Stomach (tissue), 9 donors: Measurements from ENCODE around the gene KIF14. TPM values are rescaled to one million over a fixed set of nuclear protein-coding genes. Genes with fewer than 3 reads are reported as not detected.

Experiments
- DNase-seq, 2 donors: peaks; one replicate each; pipeline versions ENCODE4 v3.0.0 to v3.0.0-alpha.2; 2013 to 2019
- H3K27ac ChIP-seq, 5 donors: fragments of 200-600 bp in 4 of 5; sonication (generic) in 4 of 5; one replicate each; pipeline ENCODE4 v1.5.1; 2013 to 2019; ENCODE audit warnings: mild to moderate bottlenecking in 1 of 5, moderate library complexity in 1 of 5
- H3K27me3 ChIP-seq, 3 donors: fragments of 200-600 bp; sonication (generic); one replicate each; pipeline ENCODE4 v1.5.1; 2017 to 2019; ENCODE audit warnings: mixed run types in 1 of 3
- H3K36me3 ChIP-seq, 4 donors: fragments of 200-600 bp; sonication (generic); 1 replicate in 3 of 4; 2 replicates in 1 of 4; pipeline ENCODE4 v1.5.1; 2016 to 2019
- H3K4me1 ChIP-seq, 4 donors: fragments of 200-600 bp; sonication (generic); one replicate each; pipeline ENCODE4 v1.5.1; 2016 to 2019
- H3K4me3 ChIP-seq, 4 donors: fragments of 200-600 bp; sonication (generic) in 3 of 4; one replicate each; pipeline ENCODE4 v1.5.1; 2016 to 2019; ENCODE audit warnings: mild to moderate bottlenecking in 1 of 4
- H3K9me3 ChIP-seq, 4 donors: fragments of 200-600 bp; sonication (generic); one replicate each; pipeline ENCODE4 v1.5.1; 2016 to 2019
- CTCF ChIP-seq, 7 experiments: fragments of 450-650 bp in 4 of 7; fragments of 200-600 bp in 3 of 7; sonication (generic) in 3 of 7; IDR thresholded peaks; one replicate each; pipeline ENCODE4 v1.5.1; 2016 to 2019; ENCODE audit warnings: antibody characterized with exemption in 7 of 7, control low read depth in 2 of 7, mild to moderate bottlenecking in 1 of 7
- EP300 ChIP-seq: sonication (generic); formaldehyde crosslinking; IDR thresholded peaks from one replicate; pipeline ENCODE4 v1.6.1; 2017; ENCODE audit warnings: antibody characterized with exemption
- POLR2A ChIP-seq, 4 donors: fragments of 450-650 bp; IDR thresholded peaks; one replicate each; pipeline ENCODE4 v1.6.1; 2016; ENCODE audit warnings: antibody characterized with exemption in 4 of 4, control low read depth in 2 of 4, mild to moderate bottlenecking in 1 of 4, moderate library complexity in 1 of 4
- POLR2AphosphoS5 ChIP-seq, 3 donors: sonication (generic); formaldehyde crosslinking; IDR thresholded peaks; one replicate each; pipeline ENCODE4 v1.6.1; 2016; ENCODE audit warnings: antibody characterized with exemption in 3 of 3
- WGBS, 5 donors: extraction: QIAGEN DNeasy Blood & Tissue Kit in 3 of 5; methylation state at CpG; one replicate each; pipeline versions ENCODE4 v1.1.5 to v1.1.7; 2013 to 2018; 5-methylcytosine and 5-hydroxymethylcytosine counted together
- intact Hi-C: fragments of 100-400 bp; cut with DNase I; formaldehyde crosslinking; loops from one replicate; pipeline ENCODE4 v1.15.1; 2023; ENCODE audit warnings: low total_unique reads
- polyA plus RNA-seq, 3 donors: library from polyadenylated mRNA; stranded (reverse); fragments of 200-250 nt; gene quantifications; one replicate each; pipeline ENCODE4 v1.2.3, GENCODE V29; 2013
- total RNA-seq, 5 donors: library from RNA; depleted of rRNA; stranded (reverse); fragments of >200 nt; gene quantifications; one replicate each; pipeline versions ENCODE4 v1.1.0 to v1.2.3, GENCODE V29; 2014 to 2016
- donor health status: healthy with polysubstance abuse.
- donor health status: Bipolar disorder and iron deficiency.
- donor health status: healthy.

KIF14 gene
- total and polyA plus RNA-seq, 8 donors: 0.25 to 2.2 (median 0.63) TPM; not detected in 1

GRCh38 chr1:200628223-200628881 is 7.8 kb upstream of the KIF14 start:
- TF ChIP-seq POLR2AphosphoS5 (IDR thresholded peaks at IDR 0.05) (no peak), POLR2A (IDR thresholded peaks at IDR 0.05) (no peak), CTCF (IDR thresholded peaks at IDR 0.05) (no peak), EP300 (no peak)
- Histone ChIP-seq H3K36me3 (no peaks in the 10 kb centered on the region), H3K4me1 (no peaks in the 10 kb centered on the region), H3K27ac (no peak overlapping the region), H3K4me3 (no peak overlapping the region), H3K9me3 (no peaks in the 10 kb centered on the region), H3K27me3 (no peaks in the 10 kb centered on the region)
- no peak for DNase-seq
- 62 to 65% (median 65%) methylated on average over 7 of the region's 7 CpGs for WGBS, 5 donors
- intact Hi-C loops: loop anchor here (10.0 kb wide), 1 partner anchor 176 kb away; no protein-coding TSS in a partner anchor

GRCh38 chr1:200627575-200628222 is 7.1 kb upstream of the KIF14 start:
- no peak for TF ChIP-seq EP300
- TF ChIP-seq POLR2AphosphoS5 (IDR thresholded peaks at IDR 0.05): no peak
- TF ChIP-seq CTCF (IDR thresholded peaks at IDR 0.05): no peak
- no peak for TF ChIP-seq POLR2A (IDR thresholded peaks at IDR 0.05)
- H3K36me3 ChIP-seq: no peaks in the 10 kb centered on the region
- no peaks in the 10 kb centered on the region for H3K4me1 ChIP-seq
- intact Hi-C loops: loop anchor here (10.0 kb wide), 1 partner anchor 177 kb away; no protein-coding TSS in a partner anchor
- no peak for DNase-seq
- no peaks in the 10 kb centered on the region for H3K27me3 ChIP-seq
- H3K4me3 ChIP-seq: no peak overlapping the region
- 71 to 87% (median 85%) methylated on average over 1 of the region's 1 CpG for WGBS, 5 donors
- no peak overlapping the region for H3K27ac ChIP-seq
- H3K9me3 ChIP-seq: no peaks in the 10 kb centered on the region

- WGBS, 5 donors: 69 to 80% (median 74%) methylated on average over 5 of the region's 5 CpGs
- no peak for TF ChIP-seq CTCF (IDR thresholded peaks at IDR 0.05)
- no peak for TF ChIP-seq EP300
- no peak for TF ChIP-seq POLR2AphosphoS5 (IDR thresholded peaks at IDR 0.05)
- no peak for TF ChIP-seq POLR2A (IDR thresholded peaks at IDR 0.05)
- DNase-seq: no peak
- no peaks in the 10 kb centered on the region for H3K27me3 ChIP-seq
- no peak overlapping the region for H3K27ac ChIP-seq
- H3K4me1 ChIP-seq: peaks cover 0 to 7% (median under 1%) of the 10 kb centered on the region in 4 donors
- H3K9me3 ChIP-seq: no peaks in the 10 kb centered on the region
- intact Hi-C loops: loop anchor here (10.0 kb wide), 1 partner anchor 178 kb away; no protein-coding TSS in a partner anchor
- H3K36me3 ChIP-seq: no peaks in the 10 kb centered on the region
- no peak overlapping the region for H3K4me3 ChIP-seq
These were observed 6.4 kb upstream of the KIF14 start for GRCh38 chr1:200626853-200627534.

- DNase-seq: no peak
- peaks cover 8 to 18% (median 11%) of the 10 kb centered on the region in 4 donors for H3K4me1 ChIP-seq
- intact Hi-C loops: loop anchor here (10.0 kb wide), 1 partner anchor 179 kb away; no protein-coding TSS in a partner anchor
- 0 to 24% (median 4%) methylated on average over 1 of the region's 1 CpG for WGBS, 5 donors
- no peaks in the 10 kb centered on the region for H3K36me3 ChIP-seq
- H3K4me3 ChIP-seq: no peak overlapping the region
- TF ChIP-seq EP300 (no peak), POLR2AphosphoS5 (IDR thresholded peaks at IDR 0.05) (no peak), POLR2A (IDR thresholded peaks at IDR 0.05) (no peak), CTCF (IDR thresholded peaks at IDR 0.05) (no peak)
- no peak overlapping the region for H3K27ac ChIP-seq
- no peaks in the 10 kb centered on the region for H3K9me3 ChIP-seq
- no peaks in the 10 kb centered on the region for H3K27me3 ChIP-seq
These were observed 4.9 kb upstream of the KIF14 start for GRCh38 chr1:200625381-200625824.
